Embryonic facial prominence (tissue), 1 donor: ENCODE results near the gene DNAI1.

ENCODE experiments used
- DNase-seq: peaks from one replicate; pipeline ENCODE4 v3.0.0-alpha.2; 2016; ENCODE audit errors: extremely low spot score

The DNAI1 gene

DNA sequence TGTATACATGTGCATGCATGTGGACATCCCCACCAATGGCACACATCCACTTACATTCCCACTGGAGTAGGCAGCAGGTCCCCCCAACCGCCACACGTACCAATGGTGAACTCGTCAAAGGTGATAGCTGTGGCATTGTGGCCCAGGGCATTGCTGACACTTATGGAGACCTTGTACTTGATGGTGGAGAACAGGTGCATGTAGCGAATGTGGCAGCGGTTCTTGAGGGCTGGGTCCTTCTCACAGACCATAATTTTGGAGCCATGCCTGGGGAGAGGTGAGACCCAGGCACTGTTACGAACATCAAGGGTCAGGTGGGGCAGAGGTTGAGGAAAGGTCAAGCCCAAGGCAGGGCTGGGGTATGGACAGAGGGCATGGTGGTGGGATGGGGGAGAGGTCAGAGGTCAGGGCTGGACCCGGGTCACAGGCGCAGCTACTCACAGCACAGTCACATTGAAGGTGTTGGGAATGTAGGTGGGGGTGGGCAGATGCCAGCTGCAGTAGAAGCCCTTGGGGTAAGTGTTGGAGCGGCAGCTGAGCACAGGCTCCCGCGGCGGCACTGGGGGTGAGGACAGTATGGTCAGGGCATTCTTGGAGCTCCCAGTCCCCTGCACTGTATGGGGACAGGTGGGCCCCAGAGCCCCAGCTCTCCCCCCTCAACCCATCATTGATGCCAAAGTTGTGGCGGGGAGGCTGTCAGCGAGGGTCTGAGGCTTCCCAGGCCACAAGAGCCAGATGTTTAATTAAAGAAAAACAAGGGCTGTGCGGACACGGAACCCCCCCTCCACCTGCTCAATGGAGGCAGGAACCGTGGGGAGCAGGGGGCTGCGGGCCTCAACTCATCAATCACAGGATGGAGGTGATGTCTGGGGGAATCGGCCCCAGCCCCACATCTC, 99.1 kb downstream of the DNAI1 start:
- DNase-seq = no peak

DNA sequence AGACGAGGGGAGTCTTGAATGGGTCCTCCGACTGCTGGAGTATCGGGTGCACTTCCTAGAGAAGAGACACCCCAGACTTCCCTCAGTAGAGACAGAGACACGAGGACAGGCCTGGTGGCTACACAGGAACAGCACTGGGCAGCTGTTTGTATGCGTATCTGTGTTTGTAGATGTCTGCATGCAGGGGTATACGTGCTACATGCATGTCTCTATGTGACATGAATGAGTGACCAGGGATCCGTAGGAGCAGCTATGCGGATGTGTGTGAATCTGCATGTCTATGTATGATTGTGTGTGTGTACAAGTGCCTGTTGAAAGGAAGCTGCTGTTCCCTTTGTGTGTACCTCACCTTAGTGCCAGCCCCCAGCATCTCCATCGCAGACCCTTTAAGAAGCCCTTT, 99.8 kb downstream of the DNAI1 start:
- no peak for DNase-seq

GRCh38 chr9:34558919-34559623, 100.5 kb downstream of the DNAI1 start:
- no peak for DNase-seq

DNA sequence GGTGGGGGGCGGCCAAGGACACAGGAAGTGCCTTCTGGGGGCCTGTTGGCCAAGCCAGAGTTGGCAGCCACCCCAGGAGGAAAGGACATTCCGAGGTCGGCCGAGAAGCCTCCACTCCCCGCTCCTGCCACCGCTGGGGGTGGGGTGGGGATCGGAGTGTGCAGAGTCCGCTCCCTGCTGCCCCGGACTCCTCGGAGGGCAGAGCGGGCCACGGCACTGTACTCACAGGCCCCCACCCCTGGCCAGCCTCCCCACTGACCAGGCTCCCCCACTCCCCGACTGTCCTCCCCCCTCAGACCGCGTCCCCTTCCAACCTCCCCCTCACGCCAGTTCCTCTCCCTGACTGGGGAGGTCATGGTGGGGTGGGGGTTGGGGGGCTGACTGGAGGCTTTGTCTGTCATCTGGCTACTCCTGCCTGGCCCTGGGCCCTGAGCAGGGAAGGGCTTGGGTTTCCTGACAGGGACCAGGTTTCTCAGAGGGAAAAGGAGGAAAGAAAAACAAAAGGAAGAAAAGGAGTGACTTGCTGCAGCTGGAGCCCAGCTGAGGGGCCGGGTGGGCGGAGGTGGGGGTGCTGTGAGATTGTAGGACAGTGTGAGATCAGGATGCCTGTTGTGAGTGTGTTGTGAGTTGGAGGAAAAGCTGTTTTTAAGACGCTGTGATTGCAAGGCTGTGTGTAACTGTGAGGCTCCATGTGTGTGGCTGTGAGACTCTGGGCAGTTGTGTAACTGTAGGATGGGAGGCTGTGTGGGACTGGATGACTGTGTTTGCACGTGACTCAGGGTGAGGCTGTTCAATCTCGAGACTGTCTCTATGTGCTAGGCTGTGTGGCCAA, 101.2 kb downstream of the DNAI1 start:
- DNase-seq = no peak

DNA sequence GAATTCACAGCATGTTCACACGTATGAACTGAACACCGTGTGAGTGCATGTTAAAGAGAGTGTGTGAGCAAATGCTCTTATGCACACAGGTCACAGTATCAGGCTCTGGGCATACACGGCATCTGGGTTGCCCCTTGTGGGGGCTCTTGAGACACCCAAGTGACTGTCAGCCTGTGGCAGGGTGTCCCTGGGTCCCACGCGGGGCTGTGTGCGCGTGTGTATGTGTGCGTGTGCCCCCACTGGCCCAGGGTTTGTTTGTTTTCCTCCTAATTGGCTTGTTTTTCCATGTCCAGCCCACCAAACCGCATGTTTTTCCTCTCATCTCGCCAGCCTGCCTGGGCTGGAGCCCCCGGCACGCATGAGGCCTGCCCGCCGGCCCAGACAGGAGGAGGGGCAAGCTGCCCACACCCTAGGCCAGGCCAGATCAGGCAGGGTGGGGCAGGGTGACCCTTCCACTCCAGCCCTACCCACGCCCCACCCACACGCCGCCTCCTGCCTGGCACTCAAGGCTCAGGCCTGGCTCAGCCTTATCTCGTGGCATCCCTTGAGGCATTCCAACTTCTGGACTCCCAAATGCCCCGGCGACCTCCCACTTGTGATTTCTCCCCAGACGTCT, 102.1 kb downstream of the DNAI1 start:
- no peak for DNase-seq

DNA sequence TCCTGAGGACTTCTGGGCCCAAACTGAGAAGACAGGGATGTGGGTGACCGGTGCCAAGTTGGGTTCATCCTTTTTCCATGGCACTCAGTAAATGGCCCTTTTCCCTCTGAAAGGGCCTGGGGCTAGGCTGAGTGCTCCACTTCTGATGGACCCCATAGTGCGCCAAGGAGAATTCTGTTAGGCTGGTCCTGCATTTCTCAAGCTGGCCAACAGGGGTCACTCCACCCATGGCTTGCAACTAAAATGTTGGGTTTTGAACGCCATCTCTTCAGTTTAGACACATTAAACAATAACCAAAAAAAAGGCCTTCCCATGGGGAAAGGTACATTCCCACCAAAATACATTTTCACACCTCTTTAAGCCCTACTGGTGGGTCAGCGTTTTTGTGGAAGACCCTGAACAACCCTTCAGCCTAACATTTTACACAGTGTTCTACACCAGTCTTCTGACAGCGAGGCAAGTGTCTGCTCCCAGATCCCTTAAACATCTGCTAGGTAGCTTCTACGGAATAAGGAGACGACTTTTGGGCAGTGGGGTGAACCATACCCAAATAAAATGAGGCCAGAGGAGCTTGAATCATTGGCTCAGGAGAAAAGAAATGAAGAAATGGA, 103.6 kb downstream of the DNAI1 start:
- no peak for DNase-seq

DNA sequence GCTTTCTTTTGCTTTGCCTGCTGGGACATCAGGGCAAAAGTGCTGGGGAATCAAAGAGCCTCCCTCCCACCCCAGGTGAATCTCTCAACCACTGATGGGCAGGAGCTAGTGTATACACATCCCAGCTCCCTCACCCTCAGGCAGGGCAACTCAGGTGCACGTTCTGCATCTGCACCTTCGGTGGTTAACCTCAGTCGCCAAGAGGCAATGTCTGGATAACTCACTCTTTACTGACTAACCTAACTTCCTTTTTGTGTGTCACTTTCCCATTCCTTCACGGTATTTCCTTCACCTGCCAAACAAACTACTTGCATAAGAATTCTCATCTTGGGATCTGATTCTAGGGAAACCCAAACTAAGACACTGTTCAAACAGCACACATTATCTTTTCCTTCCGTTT, 104.7 kb downstream of the DNAI1 start:
- no peak for DNase-seq

DNA sequence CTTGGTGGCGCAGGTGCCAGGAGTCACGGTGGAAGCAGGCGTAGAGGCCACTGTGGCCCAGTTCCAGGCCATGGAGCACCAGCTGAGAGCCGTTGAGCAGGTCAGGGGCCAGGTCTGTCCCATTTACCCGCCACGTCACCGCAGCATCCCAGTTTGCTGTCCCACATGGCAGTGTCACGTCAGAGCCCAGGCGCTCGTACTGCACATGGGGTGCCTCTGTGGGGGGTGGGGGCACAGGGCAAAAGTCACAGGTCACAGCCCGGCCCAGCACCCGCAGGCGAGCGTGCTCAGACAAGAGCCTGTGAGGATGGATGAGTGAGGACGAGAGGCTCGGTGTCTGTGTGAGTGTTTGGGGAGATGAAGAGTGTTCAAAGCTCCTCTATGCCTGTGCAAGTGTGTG, 106.0 kb downstream of the DNAI1 start:
- no peak for DNase-seq

GRCh38 chr9:34565856-34566255, 107.3 kb downstream of the DNAI1 start:
- no peak for DNase-seq

- no peak for DNase-seq
Observed at GRCh38 chr9:34566322-34566721, 107.7 kb downstream of the DNAI1 start.

DNA sequence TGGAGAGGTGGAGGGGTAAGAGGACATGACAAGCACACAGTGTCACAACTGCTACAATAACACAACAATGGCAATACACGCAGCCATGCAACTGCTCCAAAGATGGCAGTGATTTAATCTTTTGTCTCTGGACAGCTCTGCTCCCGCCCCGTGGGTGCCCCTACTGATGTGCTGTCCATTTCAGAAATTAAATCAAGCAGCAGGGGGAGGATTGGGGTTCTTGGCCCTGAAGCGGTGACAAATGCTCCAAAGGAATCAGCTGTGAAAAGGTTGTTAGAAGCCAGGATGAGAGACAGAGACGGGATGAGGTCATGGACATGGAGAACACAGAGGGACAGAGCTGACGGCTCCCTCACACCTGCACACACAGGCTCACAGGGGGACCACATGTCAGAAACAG, 108.4 kb downstream of the DNAI1 start:
- DNase-seq = no peak

DNA sequence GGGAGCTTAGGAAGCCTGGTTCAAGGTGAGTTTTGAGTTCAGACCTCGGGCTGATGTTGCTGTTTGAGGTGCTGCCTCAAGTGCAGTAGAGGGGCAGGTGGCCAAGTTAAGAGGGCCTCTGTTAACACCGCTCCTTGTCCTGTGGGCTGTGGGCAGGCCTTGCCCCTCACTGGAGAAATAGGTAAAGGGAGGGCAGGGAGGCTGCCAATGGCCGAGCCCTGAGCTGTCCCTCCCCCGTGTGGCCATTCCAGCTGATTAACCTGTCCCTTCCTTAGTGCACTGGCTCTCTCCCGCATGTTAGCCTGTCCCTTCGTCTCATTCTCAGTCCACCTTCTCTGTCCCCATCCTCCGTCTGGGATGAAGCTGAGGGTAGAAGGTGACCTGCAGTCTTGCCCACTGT, 109.5 kb downstream of the DNAI1 start:
- DNase-seq = no peak

- no peak for DNase-seq
Observed at GRCh38 chr9:34568774-34569173, 110.2 kb downstream of the DNAI1 start.

DNA sequence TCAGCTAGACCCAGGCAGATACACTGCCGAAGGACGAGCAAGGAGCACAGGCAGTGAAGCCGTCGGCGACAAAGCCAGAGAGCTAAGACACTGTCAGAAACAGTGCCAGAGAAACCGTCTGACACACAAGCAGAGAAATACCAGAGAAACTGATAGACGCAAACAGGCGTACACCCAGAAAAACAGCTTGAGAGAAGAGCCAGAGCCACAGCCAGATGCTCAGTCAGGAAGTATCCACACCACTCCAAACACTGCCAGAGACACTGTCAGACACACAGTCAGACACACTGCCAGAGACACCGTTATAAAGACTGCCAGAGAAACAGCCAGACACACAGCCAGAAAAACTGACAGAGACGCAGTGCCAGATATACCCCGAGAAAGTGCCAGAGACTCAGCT, 111.8 kb downstream of the DNAI1 start:
- DNase-seq = no peak
